IMR-90 (cell line): ENCODE data around the gene TRPM8. TPM values are rescaled to one million over a fixed set of nuclear protein-coding genes. Genes with fewer than 3 reads are reported as not detected.

Experiments
- ATAC-seq: fragments of 200-7000 bp; cut with Tn5 transposase; 2 replicates; pipeline ENCODE4 v1.9.1; 2020; ENCODE audit warnings: low read depth, mild to moderate bottlenecking, moderate library complexity
- BruUV-seq: library from RNA; stranded (reverse); fragments of 400-500 nt; replicated peaks from 2 replicates; lab custom pipeline; 2021; lab: Mats Ljungman, UMichigan
- CTCF ChIA-PET: fragments of 300-600 bp; formaldehyde crosslinking; extraction: SDS; loops from one replicate; lab custom pipeline; 2021; ENCODE audit warnings: antibody characterized with exemption; lab: Yijun Ruan, JAX
- POLR2A ChIA-PET: fragments of 300-600 bp; sonication (Branson Sonifier 250); formaldehyde crosslinking; loops from one replicate; lab custom pipeline; 2022; ENCODE audit warnings: antibody characterized with exemption; ENCODE audit not compliant: unreplicated experiment; lab: Charles Lee
- DNase-seq: peaks from one replicate; pipeline ENCODE4 v3.0.0; 2013
- H2AFZ ChIP-seq: replicated peaks from 2 replicates; pipeline ENCODE3; 2013; ENCODE audit warnings: low read length, mild to moderate bottlenecking; ENCODE audit not compliant: poor library complexity
- H2AK5ac ChIP-seq: 2 replicates; pipeline ENCODE4 v1.6.1; 2013; ENCODE audit warnings: low read depth, low read length, inconsistent platforms
- H2AK9ac ChIP-seq: replicated peaks from 2 replicates; pipeline ENCODE3; 2013; ENCODE audit warnings: mild to moderate bottlenecking, low read depth, low read length, moderate library complexity; ENCODE audit not compliant: poor library complexity
- H2BK120ac ChIP-seq: 2 replicates; pipeline ENCODE4 v1.6.1; 2013; ENCODE audit warnings: low read depth, low read length, inconsistent platforms
- H2BK15ac ChIP-seq: 3 replicates; pipeline ENCODE4 v1.6.1; 2013; ENCODE audit warnings: low read depth, low read length, inconsistent platforms
- H2BK20ac ChIP-seq: 2 replicates; pipeline ENCODE4 v1.6.1; 2013; ENCODE audit warnings: low read depth, mild to moderate bottlenecking, inconsistent platforms, low read length, moderate library complexity
- H2BK5ac ChIP-seq: 2 replicates; pipeline ENCODE4 v1.6.1; 2013; ENCODE audit warnings: mild to moderate bottlenecking, low read depth, low read length, inconsistent platforms; ENCODE audit not compliant: poor library complexity, severe bottlenecking
- H3K14ac ChIP-seq: replicated peaks from 2 replicates; pipeline ENCODE4 v1.6.1; 2013; ENCODE audit warnings: low read depth, low read length, inconsistent platforms
- H3K18ac ChIP-seq: 2 replicates; pipeline ENCODE4 v1.6.1; 2013; ENCODE audit warnings: low read depth, low read length, control low read depth
- H3K23ac ChIP-seq: 2 replicates; pipeline ENCODE4 v1.6.1; 2013; ENCODE audit warnings: low read depth, low read length, inconsistent platforms
- H3K27ac ChIP-seq: 2 replicates; pipeline ENCODE4 v1.5.1; 2013; ENCODE audit warnings: mild to moderate bottlenecking, control low read depth, low read length; ENCODE audit not compliant: insufficient read depth
- H3K27me3 ChIP-seq: 2 replicates; pipeline ENCODE4 v1.6.1; 2013; ENCODE audit warnings: low read length; ENCODE audit not compliant: control insufficient read depth, insufficient read depth
- H3K36me3 ChIP-seq: 2 replicates; pipeline ENCODE4 v1.6.1; 2013; ENCODE audit warnings: low read length, mixed read lengths; ENCODE audit not compliant: control insufficient read depth, insufficient read depth
- H3K4ac ChIP-seq: 2 replicates; pipeline ENCODE4 v1.6.1; 2013; ENCODE audit warnings: low read depth, low read length, inconsistent platforms
- H3K4me1 ChIP-seq: 2 replicates; pipeline ENCODE4 v1.6.1; 2013; ENCODE audit warnings: low read length, mixed read lengths; ENCODE audit not compliant: control insufficient read depth, insufficient read depth
- H3K4me2 ChIP-seq: 2 replicates; pipeline ENCODE4 v1.6.1; 2013; ENCODE audit warnings: low read depth, mild to moderate bottlenecking, control low read depth, low read length, moderate library complexity
- H3K4me3 ChIP-seq: 2 replicates; pipeline ENCODE4 v1.5.1; 2013; ENCODE audit warnings: low read depth, mild to moderate bottlenecking, control low read depth, low read length, moderate library complexity; ENCODE audit not compliant: insufficient read depth
- H3K56ac ChIP-seq: 2 replicates; pipeline ENCODE4 v1.6.1; 2013; ENCODE audit warnings: low read length, inconsistent platforms; ENCODE audit not compliant: insufficient read depth; ENCODE audit errors: extremely low read depth
- H3K79me1 ChIP-seq, 2 experiments: 2 replicates each; pipeline ENCODE4 v1.6.1; 2013; ENCODE audit warnings: low read length in 2 of 2, inconsistent platforms in 1 of 2, low read depth in 1 of 2
- H3K9ac ChIP-seq: 2 replicates; pipeline ENCODE4 v1.6.1; 2013; ENCODE audit warnings: low read depth, low read length, control low read depth
- H3K9me1 ChIP-seq: 2 replicates; pipeline ENCODE4 v1.6.1; 2013; ENCODE audit warnings: low read length, inconsistent platforms; ENCODE audit not compliant: insufficient read depth
- H3K9me3 ChIP-seq: 2 replicates; pipeline ENCODE4 v1.6.1; 2013; ENCODE audit warnings: low read length; ENCODE audit not compliant: control insufficient read depth, insufficient read depth
- H4K20me1 ChIP-seq: 2 replicates; pipeline ENCODE4 v1.6.1; 2013; ENCODE audit warnings: low read length, inconsistent platforms; ENCODE audit not compliant: insufficient read depth
- H4K5ac ChIP-seq: 2 replicates; pipeline ENCODE4 v1.6.1; 2013; ENCODE audit warnings: mild to moderate bottlenecking, low read depth, low read length, control low read depth
- H4K8ac ChIP-seq, 2 experiments: 2 replicates each; pipeline ENCODE4 v1.6.1; 2013; ENCODE audit warnings: low read depth in 2 of 2, low read length in 2 of 2, control low read depth in 1 of 2, inconsistent platforms in 1 of 2
- H4K91ac ChIP-seq: 2 replicates; pipeline ENCODE4 v1.6.1; 2013; ENCODE audit warnings: low read depth, low read length, inconsistent platforms; ENCODE audit not compliant: insufficient read depth
- BHLHE40 ChIP-seq: fragments of 150-350 bp; IDR thresholded peaks from 2 replicates; pipeline ENCODE4 v1.6.1; 2016; ENCODE audit warnings: mild to moderate bottlenecking, low read depth, low read length
- CEBPB ChIP-seq: IDR thresholded peaks from 2 replicates; pipeline ENCODE4 v1.6.1; 2012; ENCODE audit warnings: low read depth, low read length, improper control_type of control experiment
- CTCF ChIP-seq: conservative IDR thresholded peaks from 2 replicates; pipeline ENCODE4 v1.5.1; 2012; ENCODE audit warnings: mild to moderate bottlenecking, low read depth, low read length, improper control_type of control experiment
- FOS ChIP-seq: fragments of 150-350 bp; IDR thresholded peaks from 2 replicates; pipeline ENCODE4 v1.6.1; 2016; ENCODE audit warnings: low read depth, low read length
- MAFK ChIP-seq: IDR thresholded peaks from 2 replicates; pipeline ENCODE4 v1.6.1; 2012; ENCODE audit warnings: low read depth, low read length, improper control_type of control experiment
- MAZ ChIP-seq: IDR thresholded peaks from 2 replicates; pipeline ENCODE4 v1.6.1; 2012; ENCODE audit warnings: low read depth, mild to moderate bottlenecking, low read length, improper control_type of control experiment, moderate library complexity, borderline replicate concordance
- MXI1 ChIP-seq: IDR thresholded peaks from 2 replicates; pipeline ENCODE4 v1.6.1; 2012; ENCODE audit warnings: low read depth, mild to moderate bottlenecking, low read length, moderate library complexity, borderline replicate concordance
- NFE2L2 ChIP-seq: fragments of 150-350 bp; IDR thresholded peaks from 2 replicates; pipeline ENCODE4 v1.6.1; 2016; ENCODE audit warnings: low read depth, mild to moderate bottlenecking, low read length
- POLR2A ChIP-seq: IDR thresholded peaks from 2 replicates; pipeline ENCODE4 v1.6.1; 2012; ENCODE audit warnings: mild to moderate bottlenecking, low read depth, low read length
- RAD21 ChIP-seq: IDR thresholded peaks from 2 replicates; pipeline ENCODE4 v1.6.1; 2012; ENCODE audit warnings: low read length, improper control_type of control experiment
- RCOR1 ChIP-seq: IDR thresholded peaks from 2 replicates; pipeline ENCODE4 v1.6.1; 2012; ENCODE audit warnings: mild to moderate bottlenecking, low read length, improper control_type of control experiment; ENCODE audit not compliant: insufficient replicate concordance
- RFX5 ChIP-seq: IDR thresholded peaks from 2 replicates; pipeline ENCODE4 v1.8.0; 2012; ENCODE audit warnings: low read depth, mild to moderate bottlenecking, low read length, moderate library complexity
- SMC3 ChIP-seq: fragments of 150-350 bp; IDR thresholded peaks from 2 replicates; pipeline ENCODE4 v1.6.1; 2016; ENCODE audit warnings: low read depth, mild to moderate bottlenecking, antibody characterized with exemption, low read length, moderate library complexity
- USF2 ChIP-seq: fragments of 150-350 bp; IDR thresholded peaks from 2 replicates; pipeline ENCODE4 v1.6.1; 2017; ENCODE audit warnings: mild to moderate bottlenecking, antibody characterized with exemption, low read length, low read depth
- WGBS, 2 experiments: methylation state at CpG; one replicate each; pipeline versions ENCODE4 v1.1.5 to v1.1.7; 2013; ENCODE audit warnings: missing lambda C conversion rate in 2 of 2; ENCODE audit not compliant: insufficient read length in 1 of 2; ENCODE audit errors: extremely low coverage in 2 of 2; 5-methylcytosine and 5-hydroxymethylcytosine counted together
- dilution Hi-C: fragments of 300-500 bp; cut with HindIII; formaldehyde crosslinking; loops from one replicate; pipeline ENCODE4 v1.14.3; 2018; ENCODE audit warnings: low sequenced_read_pairs; ENCODE audit not compliant: unreplicated experiment
- in situ Hi-C: fragments of 300-500 bp; cut with MboI; formaldehyde crosslinking; loops from 3 replicates; pipeline ENCODE4 v1.14.3; 2019; ENCODE audit warnings: low sequenced_read_pairs, inconsistent platforms, mixed read lengths
- intact Hi-C: fragments of 100-400 bp; cut with micrococcal nuclease; formaldehyde crosslinking; loops from 2 replicates; pipeline ENCODE4 v1.10.0; 2022
- polyA plus RNA-seq, 3 experiments: library from polyadenylated mRNA; depleted of rRNA; stranded (reverse); fragments of >200 nt; gene quantifications; 2 replicates each; pipeline ENCODE4 v1.2.3, GENCODE V29; 2012; ENCODE audit warnings: low replicate concordance in 1 of 3
- total RNA-seq: library from RNA; depleted of rRNA; stranded (reverse); fragments of >200 nt; gene quantifications from 2 replicates; pipeline ENCODE4 v1.2.3, GENCODE V29; 2012

The TRPM8 gene
- total and polyA plus RNA-seq, 2 of the 4 experiments (the other 2 are of a cell fraction): not detected

- Histone ChIP-seq H2BK15ac (no peak overlapping the region), H3K4me3 (no peak overlapping the region), H4K20me1 (no peaks in the 10 kb centered on the region; the same call in 1 of the 2 replicates), H3K18ac (no peak overlapping the region), H2BK20ac (no peak overlapping the region), H3K4me2 (no peak overlapping the region), H3K9ac (no peak overlapping the region), H2AK5ac (no peak overlapping the region), H3K4me1 (peaks cover 8% of the 10 kb centered on the region), H2BK120ac (no peak overlapping the region), H3K14ac (no peak overlapping the region), H3K27me3 (no peaks in the 10 kb centered on the region; the same call in 1 of the 2 replicates), H2AFZ (no peak overlapping the region), H3K56ac (no peak overlapping the region), H3K4ac (no peak overlapping the region), H2AK9ac (no peak overlapping the region), H3K9me3 (no peaks in the 10 kb centered on the region), H4K5ac (no peak overlapping the region), H4K8ac (no peak overlapping the region), H3K9me1 (no peaks in the 10 kb centered on the region), H4K91ac (no peak overlapping the region), H3K27ac (no peak overlapping the region), H3K79me1 (no peaks in the 10 kb centered on the region), H3K36me3 (no peaks in the 10 kb centered on the region), H2BK5ac (no peak overlapping the region), H3K23ac (no peak overlapping the region)
- DNase-seq (no peak), ATAC-seq (no peak)
- no TSS peak for BruUV-seq
- no CpG with 5 or more reads among the region's 1 CpG for WGBS, 2 experiments
- intact Hi-C loops: no loop called here
- in situ Hi-C loops: no loop called here
- dilution Hi-C loops: no loop called here
- no peak for TF ChIP-seq NFE2L2
- no peak for TF ChIP-seq MAFK
- no peak for TF ChIP-seq MXI1
- TF ChIP-seq SMC3: no peak
- no peak for TF ChIP-seq RAD21
- no peak for TF ChIP-seq POLR2A
- no peak for TF ChIP-seq MAZ
- TF ChIP-seq CTCF: no peak
- TF ChIP-seq RCOR1: no peak
- TF ChIP-seq CEBPB: no peak
- no peak for TF ChIP-seq RFX5
- TF ChIP-seq USF2: no peak
- no peak for TF ChIP-seq FOS
- no peak for TF ChIP-seq BHLHE40
- ChIA-PET POLR2A (no interaction called here), CTCF (no interaction called here)
Measured at GRCh38 chr2:234027641-234028040, 110.5 kb downstream of the TRPM8 start.
